Measurements from ENCODE around the gene TTC7B.

The TTC7B gene

DNA sequence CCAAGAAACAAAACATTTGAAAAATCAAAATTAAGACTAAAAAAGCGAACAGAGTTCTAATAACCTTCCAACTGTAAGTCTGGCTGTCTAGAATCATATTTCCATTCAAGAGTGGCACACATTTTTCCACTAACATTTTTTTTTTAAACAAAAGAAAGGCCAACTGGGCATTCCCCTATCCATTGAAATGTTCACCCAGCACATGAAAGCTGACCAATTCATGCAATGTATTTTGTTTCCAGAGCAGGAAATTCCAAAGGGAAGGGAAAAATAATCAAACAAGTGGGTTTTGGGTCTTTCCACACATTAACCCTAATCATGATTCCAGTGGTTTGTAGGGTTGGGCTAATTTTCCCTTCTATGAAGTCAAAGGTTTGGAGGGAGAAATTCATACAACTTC, 212.9 kb downstream of the TTC7B start:
- no peak for ATAC-seq (ENCODE audit: low read depth)
- H3K9me3 ChIP-seq (ENCODE audit: severe bottlenecking): no peaks in the 10 kb centered on the region
- H3K4me3 ChIP-seq (ENCODE audit: severe bottlenecking): no peak overlapping the region
- DNase-seq (ENCODE audit: low spot score): no peak
- no peaks in the 10 kb centered on the region for H3K4me1 ChIP-seq (ENCODE audit: insufficient read depth, poor library complexity, severe bottlenecking)
- H3K27ac ChIP-seq (ENCODE audit: poor library complexity, severe bottlenecking): no peak overlapping the region
- H3K36me3 ChIP-seq (ENCODE audit: low read depth): no peaks in the 10 kb centered on the region
- TF ChIP-seq, protein P1, sequence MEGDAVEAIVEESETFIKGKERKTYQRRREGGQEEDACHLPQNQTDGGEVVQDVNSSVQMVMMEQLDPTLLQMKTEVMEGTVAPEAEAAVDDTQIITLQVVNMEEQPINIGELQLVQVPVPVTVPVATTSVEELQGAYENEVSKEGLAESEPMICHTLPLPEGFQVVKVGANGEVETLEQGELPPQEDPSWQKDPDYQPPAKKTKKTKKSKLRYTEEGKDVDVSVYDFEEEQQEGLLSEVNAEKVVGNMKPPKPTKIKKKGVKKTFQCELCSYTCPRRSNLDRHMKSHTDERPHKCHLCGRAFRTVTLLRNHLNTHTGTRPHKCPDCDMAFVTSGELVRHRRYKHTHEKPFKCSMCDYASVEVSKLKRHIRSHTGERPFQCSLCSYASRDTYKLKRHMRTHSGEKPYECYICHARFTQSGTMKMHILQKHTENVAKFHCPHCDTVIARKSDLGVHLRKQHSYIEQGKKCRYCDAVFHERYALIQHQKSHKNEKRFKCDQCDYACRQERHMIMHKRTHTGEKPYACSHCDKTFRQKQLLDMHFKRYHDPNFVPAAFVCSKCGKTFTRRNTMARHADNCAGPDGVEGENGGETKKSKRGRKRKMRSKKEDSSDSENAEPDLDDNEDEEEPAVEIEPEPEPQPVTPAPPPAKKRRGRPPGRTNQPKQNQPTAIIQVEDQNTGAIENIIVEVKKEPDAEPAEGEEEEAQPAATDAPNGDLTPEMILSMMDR (IDR thresholded peaks at IDR 0.05; ENCODE audit: poor library complexity, severe bottlenecking): no peak
- no peaks in the 10 kb centered on the region for H3K27me3 ChIP-seq (ENCODE audit: insufficient read depth, poor library complexity, severe bottlenecking)

DNA sequence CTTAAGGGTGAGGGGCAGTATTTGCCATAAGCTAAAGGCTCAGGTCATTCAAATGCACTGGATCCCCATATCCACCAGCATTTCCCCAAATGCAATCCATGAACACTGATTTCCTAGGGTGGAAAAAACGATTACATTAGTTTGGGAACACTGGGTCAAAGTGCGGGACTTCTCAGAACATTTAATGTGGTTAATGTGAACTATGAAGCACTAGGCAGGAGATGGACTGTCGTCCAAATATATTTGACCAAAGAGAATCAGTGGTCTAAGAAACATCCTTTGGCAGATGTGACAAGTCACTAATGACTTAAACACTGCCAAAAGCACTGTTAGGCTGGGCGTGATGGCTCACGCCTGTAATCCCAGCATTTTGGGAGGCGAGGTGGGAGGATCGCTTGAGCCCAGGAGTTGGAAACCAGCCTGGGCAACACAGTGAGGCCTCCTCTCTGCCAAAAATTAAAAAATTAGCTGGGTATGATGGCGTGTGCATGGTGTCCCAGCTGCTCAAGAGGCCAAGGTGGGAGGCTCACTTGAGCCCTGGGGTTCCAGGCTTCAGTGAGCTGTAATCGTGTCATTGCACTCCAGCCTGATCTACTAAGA, 214.0 kb downstream of the TTC7B start:
- ATAC-seq (ENCODE audit: low read depth): no peak

DNA sequence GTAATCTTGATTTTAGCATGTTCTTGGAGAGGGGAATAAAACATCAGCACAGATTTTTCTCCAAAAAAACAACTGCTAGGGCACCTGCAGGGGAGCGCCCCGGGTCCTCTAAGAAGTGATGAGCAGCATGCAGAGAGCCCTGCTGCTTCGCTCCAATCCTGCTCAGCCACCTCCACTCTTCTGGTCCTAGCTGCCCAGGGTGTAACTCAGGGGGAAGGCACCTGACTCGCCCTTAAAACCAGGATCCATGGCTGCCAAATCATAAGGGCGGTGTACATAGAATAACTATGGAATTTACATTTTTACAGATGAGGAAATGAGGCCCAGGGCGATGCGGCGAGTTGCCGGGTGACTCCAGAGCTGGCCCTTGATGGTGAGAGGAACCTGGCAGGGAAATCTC, 214.7 kb downstream of the TTC7B start:
- Histone ChIP-seq H3K36me3 (ENCODE audit: low read depth) (no peaks in the 10 kb centered on the region), H3K4me1 (ENCODE audit: insufficient read depth, poor library complexity, severe bottlenecking) (no peaks in the 10 kb centered on the region), H3K27me3 (ENCODE audit: insufficient read depth, poor library complexity, severe bottlenecking) (no peaks in the 10 kb centered on the region), H3K4me3 (ENCODE audit: severe bottlenecking) (no peak overlapping the region), H3K27ac (ENCODE audit: poor library complexity, severe bottlenecking) (no peak overlapping the region), H3K9me3 (ENCODE audit: severe bottlenecking) (no peaks in the 10 kb centered on the region)
- DNase-seq (ENCODE audit: low spot score) (no peak), ATAC-seq (ENCODE audit: low read depth) (no peak)
- TF ChIP-seq, protein P1 (IDR thresholded peaks at IDR 0.05; ENCODE audit: poor library complexity, severe bottlenecking): no peak

More for the DNA sequence above, 214.0 kb downstream of the TTC7B start:
- Histone ChIP-seq H3K9me3 (ENCODE audit: severe bottlenecking) (no peaks in the 10 kb centered on the region), H3K36me3 (ENCODE audit: low read depth) (no peaks in the 10 kb centered on the region), H3K4me1 (ENCODE audit: insufficient read depth, poor library complexity, severe bottlenecking) (no peaks in the 10 kb centered on the region), H3K27ac (ENCODE audit: poor library complexity, severe bottlenecking) (no peak overlapping the region), H3K4me3 (ENCODE audit: severe bottlenecking) (no peak overlapping the region), H3K27me3 (ENCODE audit: insufficient read depth, poor library complexity, severe bottlenecking) (no peaks in the 10 kb centered on the region)
- TF ChIP-seq, protein P1 (IDR thresholded peaks at IDR 0.05; ENCODE audit: poor library complexity, severe bottlenecking): no peak
- DNase-seq (ENCODE audit: low spot score): no peak

DNA sequence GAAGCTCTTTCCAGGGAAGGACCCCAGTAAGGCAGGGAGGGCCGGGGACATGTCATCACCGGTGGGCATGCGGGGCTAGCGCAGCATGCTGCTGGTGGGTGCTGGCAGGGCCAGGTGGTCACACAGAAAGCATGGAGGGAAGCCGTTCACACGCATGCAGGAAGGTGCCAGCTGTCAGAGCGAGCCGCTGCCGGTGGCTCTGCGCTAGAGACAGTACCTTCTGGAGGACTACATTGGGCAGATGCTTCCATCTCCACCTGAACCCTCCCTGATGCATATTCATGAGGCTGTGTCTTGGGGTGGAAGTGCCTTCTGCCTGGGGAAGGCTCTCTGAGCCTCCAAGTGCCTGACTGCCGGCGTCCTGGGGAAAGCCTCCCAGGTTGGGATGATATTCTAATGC, 215.6 kb downstream of the TTC7B start:
- TF ChIP-seq, protein P1 (IDR thresholded peaks at IDR 0.05; ENCODE audit: poor library complexity, severe bottlenecking): no peak
- no peaks in the 10 kb centered on the region for H3K9me3 ChIP-seq (ENCODE audit: severe bottlenecking)
- H3K36me3 ChIP-seq (ENCODE audit: low read depth): no peaks in the 10 kb centered on the region
- H3K4me3 ChIP-seq (ENCODE audit: severe bottlenecking): no peak overlapping the region
- DNase-seq (ENCODE audit: low spot score): no peak
- H3K27me3 ChIP-seq (ENCODE audit: insufficient read depth, poor library complexity, severe bottlenecking): no peaks in the 10 kb centered on the region
- no peaks in the 10 kb centered on the region for H3K4me1 ChIP-seq (ENCODE audit: insufficient read depth, poor library complexity, severe bottlenecking)
- no peak for ATAC-seq (ENCODE audit: low read depth)
- no peak overlapping the region for H3K27ac ChIP-seq (ENCODE audit: poor library complexity, severe bottlenecking)

DNA sequence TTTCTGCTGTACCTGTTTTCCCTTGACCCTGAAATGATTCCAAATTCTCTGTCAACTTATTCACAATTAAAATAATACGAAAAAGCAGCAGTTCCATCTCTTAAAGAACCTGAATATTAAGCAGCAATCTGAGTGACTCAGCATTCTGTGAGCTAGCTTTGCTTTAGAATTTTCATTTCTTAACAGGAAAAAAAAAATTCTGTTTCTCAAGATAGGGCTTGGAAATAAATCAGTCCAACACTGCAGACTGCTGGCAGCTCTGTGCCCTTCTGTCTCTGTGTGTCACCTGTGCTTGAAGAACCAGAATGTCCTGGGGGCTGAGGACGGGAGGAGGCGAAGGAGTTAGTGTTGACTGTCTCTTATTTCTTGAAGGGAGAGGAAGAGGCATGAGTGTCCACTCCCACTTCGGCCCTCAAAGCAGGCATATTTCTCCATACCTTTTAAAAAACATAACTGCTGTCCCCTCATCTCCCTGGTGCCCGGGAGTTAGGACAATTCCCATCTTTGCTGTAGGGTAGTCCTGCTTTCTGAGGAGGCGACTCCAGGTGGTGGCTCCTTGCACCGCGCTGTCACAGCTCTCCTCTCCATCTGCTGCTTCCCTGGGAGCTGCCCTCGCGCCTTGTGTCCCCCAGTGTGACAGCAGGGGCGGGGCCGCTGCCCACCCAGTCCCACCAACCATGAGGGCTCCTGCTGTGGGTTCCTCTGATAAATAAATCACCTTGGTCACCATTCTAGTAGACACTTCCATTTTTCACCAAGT, 216.3 kb downstream of the TTC7B start:
- H3K27ac ChIP-seq (ENCODE audit: poor library complexity, severe bottlenecking): no peak overlapping the region
- no peaks in the 10 kb centered on the region for H3K9me3 ChIP-seq (ENCODE audit: severe bottlenecking)
- H3K4me1 ChIP-seq (ENCODE audit: insufficient read depth, poor library complexity, severe bottlenecking): no peaks in the 10 kb centered on the region
- no peak overlapping the region for H3K4me3 ChIP-seq (ENCODE audit: severe bottlenecking)
- H3K27me3 ChIP-seq (ENCODE audit: insufficient read depth, poor library complexity, severe bottlenecking): no peaks in the 10 kb centered on the region
- TF ChIP-seq, protein P1 (IDR thresholded peaks at IDR 0.05; ENCODE audit: poor library complexity, severe bottlenecking): no peak
- peak; percentile 48; the same call in 2 of the 3 replicates for ATAC-seq (ENCODE audit: low read depth)
- DNase-seq (ENCODE audit: low spot score): no peak
- no peaks in the 10 kb centered on the region for H3K36me3 ChIP-seq (ENCODE audit: low read depth)

Measured in RWPE2 (cell line).